GM10266 (cell line): ENCODE data around the gene EPB41L4A.
"Not testable (repeated sequence)": the region's sequence is repeated elsewhere in the genome, so short reads cannot be mapped to it uniquely, and the experiment has no call there.

Experiments
- DNase-seq: peaks from one replicate; pipeline ENCODE4 v3.0.0; 2012; ENCODE audit errors: extremely low spot score
- TF ChIP-seq, protein P1 (sequence below): IDR thresholded peaks from 2 replicates; pipeline ENCODE4 v1.5.1; 2012; ENCODE audit warnings: mild to moderate bottlenecking, low read depth; ENCODE audit not compliant: control insufficient read depth, insufficient read depth; ENCODE audit errors: missing control alignments

Gene EPB41L4A

DNA sequence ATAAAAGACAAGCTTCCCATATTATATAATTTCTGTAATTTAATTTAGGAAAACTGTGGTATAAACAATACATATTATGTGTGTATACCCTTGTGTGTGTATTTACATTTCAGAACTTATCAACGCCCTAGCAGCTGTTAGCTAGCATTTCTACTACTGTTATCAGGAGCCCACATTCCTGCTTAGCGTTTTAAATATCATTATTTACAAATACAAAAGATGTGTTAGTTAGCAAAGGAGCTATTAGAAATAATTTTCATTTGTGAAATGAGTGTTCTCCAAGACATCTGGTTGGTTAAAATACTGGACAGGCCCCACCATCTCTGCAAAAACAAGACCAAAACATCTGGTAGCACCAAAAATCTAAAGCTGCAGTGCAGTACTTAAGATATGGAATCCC is 48.0 kb downstream of the EPB41L4A start:
- TF ChIP-seq, protein P1, sequence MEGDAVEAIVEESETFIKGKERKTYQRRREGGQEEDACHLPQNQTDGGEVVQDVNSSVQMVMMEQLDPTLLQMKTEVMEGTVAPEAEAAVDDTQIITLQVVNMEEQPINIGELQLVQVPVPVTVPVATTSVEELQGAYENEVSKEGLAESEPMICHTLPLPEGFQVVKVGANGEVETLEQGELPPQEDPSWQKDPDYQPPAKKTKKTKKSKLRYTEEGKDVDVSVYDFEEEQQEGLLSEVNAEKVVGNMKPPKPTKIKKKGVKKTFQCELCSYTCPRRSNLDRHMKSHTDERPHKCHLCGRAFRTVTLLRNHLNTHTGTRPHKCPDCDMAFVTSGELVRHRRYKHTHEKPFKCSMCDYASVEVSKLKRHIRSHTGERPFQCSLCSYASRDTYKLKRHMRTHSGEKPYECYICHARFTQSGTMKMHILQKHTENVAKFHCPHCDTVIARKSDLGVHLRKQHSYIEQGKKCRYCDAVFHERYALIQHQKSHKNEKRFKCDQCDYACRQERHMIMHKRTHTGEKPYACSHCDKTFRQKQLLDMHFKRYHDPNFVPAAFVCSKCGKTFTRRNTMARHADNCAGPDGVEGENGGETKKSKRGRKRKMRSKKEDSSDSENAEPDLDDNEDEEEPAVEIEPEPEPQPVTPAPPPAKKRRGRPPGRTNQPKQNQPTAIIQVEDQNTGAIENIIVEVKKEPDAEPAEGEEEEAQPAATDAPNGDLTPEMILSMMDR, result no peak
- DNase-seq, result no peak

DNA sequence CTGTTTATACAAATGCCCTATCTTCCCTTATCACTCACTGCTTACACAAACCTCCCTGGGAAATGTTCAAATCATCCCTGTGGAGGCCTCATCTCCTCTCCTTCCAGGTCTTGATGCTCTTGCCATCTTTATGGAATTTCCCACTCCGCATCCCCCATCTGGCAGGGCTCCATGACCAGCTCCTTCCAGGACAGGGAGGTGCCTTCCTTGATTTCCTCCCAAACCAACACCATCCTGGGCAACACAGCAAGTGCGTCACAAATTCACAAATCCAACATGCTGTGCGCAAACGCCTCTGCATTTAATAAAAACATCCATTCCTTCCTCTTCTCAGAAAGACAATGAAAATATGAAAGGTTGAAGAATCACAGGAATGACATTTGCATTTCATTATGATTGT is 51.7 kb downstream of the EPB41L4A start:
- TF ChIP-seq, protein P1, result no peak

DNA sequence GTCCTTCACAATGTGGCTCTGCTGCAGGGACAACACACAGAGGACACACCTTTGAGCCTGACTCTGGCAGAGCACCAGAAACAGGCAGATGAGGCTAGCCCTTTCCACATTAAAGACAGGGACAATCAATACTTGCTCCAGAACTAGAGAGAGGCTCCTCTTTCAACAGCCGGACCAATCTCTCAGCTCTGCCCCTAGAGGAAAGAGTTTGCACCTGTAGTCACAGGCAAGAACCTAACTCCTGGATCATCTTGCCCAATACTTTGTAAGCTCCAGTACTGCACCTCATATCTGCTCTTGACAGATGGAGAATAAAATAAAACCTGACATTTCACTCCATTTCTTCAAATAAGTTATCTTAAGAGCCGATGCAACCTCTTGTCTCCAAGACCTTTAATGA is 52.1 kb downstream of the EPB41L4A start:
- peak; percentile 34 for DNase-seq
- TF ChIP-seq, protein P1, result no peak

More for the DNA sequence above, 51.7 kb downstream of the EPB41L4A start:
- DNase-seq, result no peak

DNA sequence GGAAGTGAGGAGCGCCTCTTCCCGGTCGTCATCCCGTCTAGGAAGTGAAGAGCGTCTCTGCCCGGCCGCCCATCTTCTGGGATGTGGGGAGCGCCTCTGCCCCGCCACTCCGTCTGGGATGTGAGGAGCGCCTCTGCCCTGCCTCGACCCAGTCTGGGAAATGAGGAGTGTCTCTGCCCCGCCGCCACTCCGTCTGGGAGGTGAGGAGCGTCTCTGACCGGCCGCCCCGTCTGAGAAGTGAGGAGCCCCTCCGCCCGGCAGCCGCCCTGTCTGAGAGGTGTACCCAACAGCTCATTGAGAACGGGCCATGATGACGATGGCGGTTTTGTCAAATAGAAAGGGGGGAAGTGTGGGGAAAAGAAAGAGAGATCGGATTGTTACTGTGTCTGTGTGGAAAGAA is 58.3 kb downstream of the EPB41L4A start:
- not testable (repeated sequence) for DNase-seq

DNA sequence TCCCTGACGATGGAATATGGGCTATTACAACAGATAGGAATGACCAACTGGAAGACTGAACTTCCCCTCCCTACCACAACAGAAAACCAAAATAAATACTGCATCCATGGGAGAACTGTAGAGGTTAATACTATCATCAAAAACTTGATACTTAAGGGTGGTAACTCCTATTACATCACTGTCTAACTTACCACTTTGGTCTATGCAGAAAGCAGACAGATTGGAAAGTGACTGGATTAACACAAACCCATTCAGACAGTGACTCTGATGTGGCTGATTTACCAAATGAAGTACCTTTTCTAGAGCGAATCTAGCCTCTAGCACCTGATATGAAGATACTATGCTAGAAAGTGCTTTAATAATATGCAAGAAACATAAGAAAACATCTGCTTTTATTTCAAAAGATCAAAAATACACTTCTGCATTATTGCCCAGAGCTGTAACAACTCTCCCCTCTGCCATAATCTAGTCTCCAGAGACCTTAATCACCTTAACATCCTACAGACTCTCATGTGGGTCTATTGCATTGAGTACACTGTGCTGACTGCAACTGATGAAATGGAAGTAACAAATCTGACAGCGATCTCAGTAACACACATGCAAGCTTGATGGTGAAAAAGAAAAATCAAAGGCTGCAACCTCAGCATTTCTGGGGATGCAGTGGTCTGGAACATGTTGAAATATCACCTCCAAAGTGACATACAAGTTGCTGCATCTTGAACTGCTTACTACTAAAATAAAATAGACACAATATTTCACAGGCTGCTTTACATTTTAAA is 62.7 kb downstream of the EPB41L4A start:
- TF ChIP-seq, protein P1, result no peak
- DNase-seq, result no peak

DNA sequence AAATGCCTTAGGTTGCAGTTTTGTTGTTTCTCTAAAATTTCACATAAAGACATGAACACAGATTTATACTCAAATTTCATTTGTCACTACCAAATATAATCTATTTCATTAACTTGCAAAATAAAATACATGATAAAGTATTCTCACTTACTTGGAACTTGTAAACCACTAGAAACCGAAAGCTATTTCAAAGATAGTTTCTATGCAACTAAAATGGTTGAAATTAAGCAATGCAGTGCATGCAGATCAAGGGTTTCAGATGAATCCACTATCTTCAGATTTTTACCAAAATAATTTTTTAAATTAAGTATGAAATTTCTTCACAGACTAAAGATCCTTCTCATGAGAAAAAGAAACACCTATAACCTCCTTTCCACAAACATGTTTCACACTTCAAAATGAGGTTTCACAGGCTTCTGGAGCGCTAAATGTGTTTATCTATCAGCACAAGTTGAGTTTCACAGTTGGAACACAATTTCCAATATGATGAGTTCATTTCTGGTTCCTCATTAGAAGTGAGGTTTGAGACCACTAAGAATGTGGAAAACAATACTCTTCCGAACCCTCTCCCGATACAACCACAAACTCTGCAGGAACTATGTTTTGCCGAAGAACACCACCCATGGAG is 63.9 kb downstream of the EPB41L4A start:
- TF ChIP-seq, protein P1, result no peak
- no peak for DNase-seq

DNA sequence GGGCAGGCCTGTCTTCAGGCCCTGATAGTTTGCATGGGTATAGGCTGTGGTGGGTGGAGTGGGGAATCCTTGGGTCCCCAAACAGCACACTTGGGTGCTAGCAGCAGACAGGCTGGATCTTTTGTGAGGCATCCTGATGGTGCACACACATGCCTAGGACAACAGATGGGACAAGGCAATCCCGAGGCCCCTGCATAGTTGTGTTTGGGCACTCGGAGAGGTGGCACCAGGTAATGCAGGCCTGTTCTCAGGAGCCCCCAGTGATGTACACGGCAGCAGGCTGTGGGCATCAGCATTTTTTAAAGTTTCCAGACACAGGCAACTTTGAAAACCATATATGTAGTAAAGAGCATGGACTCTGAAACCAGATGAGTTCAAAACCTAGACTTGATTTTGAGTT is 65.4 kb downstream of the EPB41L4A start:
- DNase-seq, result no peak
- TF ChIP-seq, protein P1, result no peak
